Heart left ventricle (tissue), 16 donors: ENCODE measurements around the gene SYT11. TPM values are rescaled to one million over a fixed set of nuclear protein-coding genes. Genes with fewer than 3 reads are reported as not detected.

Experiments
- ATAC-seq, 4 donors: fragments of 200-7000 bp; cut with Tn5 transposase; one replicate each; pipeline ENCODE4 v1.9.1; 2020 to 2022; ENCODE audit warnings: moderate library complexity in 4 of 4, mild to moderate bottlenecking in 3 of 4, moderate number of reproducible peaks in 1 of 4
- DNase-seq, 5 donors: peaks; one replicate each; pipeline ENCODE4 v3.0.0-alpha.2; 2020
- H3K27ac ChIP-seq, 12 donors: fragments of 200-600 bp; sonication (generic) in 4 of 12; one replicate each; pipeline versions ENCODE4 v1.5.0 to v1.8.0; 2016 to 2022; ENCODE audit warnings: mild to moderate bottlenecking in 2 of 12
- H3K27me3 ChIP-seq, 9 donors: fragments of 200-600 bp; sonication (generic) in 2 of 9; one replicate each; pipeline versions ENCODE4 v1.5.1 to v1.8.0; 2016 to 2022; ENCODE audit warnings: mild to moderate bottlenecking in 3 of 9
- H3K36me3 ChIP-seq, 9 donors: fragments of 200-600 bp; sonication (generic) in 2 of 9; one replicate each; pipeline versions ENCODE4 v1.5.0 to v1.8.0; 2018 to 2022; ENCODE audit warnings: mild to moderate bottlenecking in 2 of 9
- H3K4me1 ChIP-seq, 12 donors: fragments of 200-600 bp; sonication (generic) in 4 of 12; one replicate each; pipeline versions ENCODE4 v1.5.0 to v1.8.0; 2016 to 2022; ENCODE audit warnings: mild to moderate bottlenecking in 3 of 12
- H3K4me3 ChIP-seq, 12 donors: fragments of 200-600 bp; sonication (generic) in 4 of 12; one replicate each; pipeline versions ENCODE4 v1.5.0 to v1.8.0; 2017 to 2022; ENCODE audit warnings: mild to moderate bottlenecking in 9 of 12, moderate library complexity in 4 of 12
- H3K9me3 ChIP-seq, 12 donors: fragments of 200-600 bp; sonication (generic) in 4 of 12; one replicate each; pipeline versions ENCODE4 v1.5.0 to v1.8.0; 2016 to 2022; ENCODE audit warnings: mild to moderate bottlenecking in 1 of 12
- POLR2A ChIP-seq, 2 donors: fragments of 450-650 bp; IDR thresholded peaks; one replicate each; pipeline ENCODE4 v1.6.1; 2017; ENCODE audit warnings: antibody characterized with exemption in 2 of 2, mild to moderate bottlenecking in 2 of 2, moderate library complexity in 2 of 2
- WGBS, 4 donors: extraction: QIAGEN DNeasy Blood & Tissue Kit in 2 of 4; methylation state at CpG; one replicate each; pipeline versions ENCODE4 v1.1.5 to v1.1.7; 2013 to 2018; 5-methylcytosine and 5-hydroxymethylcytosine counted together
- intact Hi-C, 10 donors: fragments of 100-400 bp; cut with DNase I; formaldehyde crosslinking; loops; one replicate each; pipeline versions ENCODE4 v1.11.1 to v1.14.2; 2022
- polyA plus RNA-seq, 2 donors: library from polyadenylated mRNA; stranded (reverse); fragments of 200-250 nt; gene quantifications; one replicate each; pipeline ENCODE4 v1.2.3, GENCODE V29; 2013
- total RNA-seq, 9 donors: library from RNA; depleted of rRNA in 2 of 9; stranded (reverse); fragments of >200 nt in 2 of 9; fragmentation: NEBNext Ultra II Directional in 3 of 9; extraction: Animal tissue kit (Norgen Biotek cat#: 25700) in 3 of 9; gene quantifications; one replicate each; pipeline versions ENCODE4 v1.1.0 to v1.2.4, GENCODE V29; 2016 to 2023
- TF ChIP-seq, protein P1 (sequence below), 12 donors: fragments of 200-600 bp; sonication (generic) in 4 of 12; IDR thresholded peaks; one replicate each; pipeline versions ENCODE4 v1.5.0 to v1.8.0; 2018 to 2022; ENCODE audit warnings: antibody characterized with exemption in 12 of 12, mild to moderate bottlenecking in 5 of 12
- donor health status: ischemic (EF 13 %, LVEDD 7.1; RV severe dilation, severe dysfunction).
- donor health status: healthy with polysubstance abuse.
- donor health status: DM: no; HTN: yes; CAD: no.
- donor health status: DM: no; HTN: no; CAD: no.
- donor health status: ischemic (EF 25% LVEDD 6.9; RV normal size, moderate dysfunction).
- donor health status: ischemic (EF 25% LVEDD 5.7; RV mildly dilated, moderate dysfunction).
- donor health status: healthy.
- donor health status: DM: yes; HTN: yes; CAD: no.
- donor health status: ischemic (EF 35%, LVEDD 5.7; RV mildly dilated, moderate dysfunction).
- donor health status: nonischemic (EF 11% LVEDD 7.7; RV severe dilation, severe dysfunction).
- donor health status: DM: yes; HTN: yes; CAD: no.
- donor health status: PGD.
- donor health status: ischemic (EF 29% LVEDD 5.4; RV normal size, mild dysfunction).
- donor health status: nonischemic (EF 23%, LVEDD 6.1; RV moderate dilation, normal function).

SYT11 gene
- total and polyA plus RNA-seq, 11 donors, result 2.2 to 26.3 (median 15.1) TPM

DNA sequence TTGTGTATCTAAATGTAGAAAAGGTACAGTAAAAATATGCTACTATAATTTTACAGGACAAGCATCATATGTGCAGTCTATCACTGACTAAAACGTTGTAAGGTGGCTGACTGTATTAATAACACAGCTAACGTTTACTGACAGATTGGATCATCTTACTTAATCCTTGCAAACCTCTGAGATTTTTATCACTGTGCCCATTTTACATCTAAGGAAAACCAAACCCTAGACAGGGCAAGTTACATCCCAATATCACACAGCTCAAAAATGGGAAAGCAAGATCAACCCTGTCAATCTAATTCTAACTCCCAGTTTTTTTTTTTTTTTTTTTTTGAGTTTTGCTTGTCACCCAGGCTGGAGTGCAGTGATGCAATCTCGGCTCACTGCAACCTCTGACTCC lies 59.3 kb downstream of the SYT11 start:
- Histone ChIP-seq H3K36me3 (peaks cover 7 to 100% (median 99%) of the 10 kb centered on the region in 9 donors), H3K4me3 (no peak overlapping the region), H3K4me1 (no peaks in the 10 kb centered on the region), H3K27ac (no peak overlapping the region), H3K27me3 (no peaks in the 10 kb centered on the region), H3K9me3 (no peaks in the 10 kb centered on the region)
- intact Hi-C loops, result loop anchor here in 1 of 10 donors (10.0 kb wide), 1 partner anchor 396 kb away; no protein-coding TSS in a partner anchor
- ATAC-seq, result no peak
- no peak for DNase-seq
- no peak for TF ChIP-seq POLR2A (IDR thresholded peaks at IDR 0.05)
- TF ChIP-seq, protein P1, sequence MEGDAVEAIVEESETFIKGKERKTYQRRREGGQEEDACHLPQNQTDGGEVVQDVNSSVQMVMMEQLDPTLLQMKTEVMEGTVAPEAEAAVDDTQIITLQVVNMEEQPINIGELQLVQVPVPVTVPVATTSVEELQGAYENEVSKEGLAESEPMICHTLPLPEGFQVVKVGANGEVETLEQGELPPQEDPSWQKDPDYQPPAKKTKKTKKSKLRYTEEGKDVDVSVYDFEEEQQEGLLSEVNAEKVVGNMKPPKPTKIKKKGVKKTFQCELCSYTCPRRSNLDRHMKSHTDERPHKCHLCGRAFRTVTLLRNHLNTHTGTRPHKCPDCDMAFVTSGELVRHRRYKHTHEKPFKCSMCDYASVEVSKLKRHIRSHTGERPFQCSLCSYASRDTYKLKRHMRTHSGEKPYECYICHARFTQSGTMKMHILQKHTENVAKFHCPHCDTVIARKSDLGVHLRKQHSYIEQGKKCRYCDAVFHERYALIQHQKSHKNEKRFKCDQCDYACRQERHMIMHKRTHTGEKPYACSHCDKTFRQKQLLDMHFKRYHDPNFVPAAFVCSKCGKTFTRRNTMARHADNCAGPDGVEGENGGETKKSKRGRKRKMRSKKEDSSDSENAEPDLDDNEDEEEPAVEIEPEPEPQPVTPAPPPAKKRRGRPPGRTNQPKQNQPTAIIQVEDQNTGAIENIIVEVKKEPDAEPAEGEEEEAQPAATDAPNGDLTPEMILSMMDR (IDR thresholded peaks at IDR 0.05), result no peak
- WGBS, 4 donors, result 73 to 77% (median 74%) methylated on average over 3 of the region's 3 CpGs

DNA sequence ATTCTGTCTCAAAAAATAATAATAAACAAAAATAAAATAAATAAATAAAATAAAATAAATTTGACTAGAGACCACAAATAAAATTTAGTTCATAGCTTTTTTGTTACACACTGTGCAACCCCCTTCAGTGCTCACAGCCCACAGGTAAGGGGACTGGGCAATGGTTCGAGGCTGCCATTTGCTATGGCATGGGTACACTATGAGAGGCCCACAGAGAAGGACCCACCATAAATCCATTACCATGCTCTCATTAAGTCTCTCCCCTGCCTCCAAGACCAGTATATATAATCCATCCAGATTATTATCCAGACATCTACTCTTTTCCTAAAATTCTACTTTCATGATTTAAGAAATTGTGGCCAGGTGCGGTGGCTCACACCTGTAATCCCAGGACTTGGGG lies 60.4 kb downstream of the SYT11 start:
- Histone ChIP-seq H3K4me3 (no peak overlapping the region), H3K4me1 (no peaks in the 10 kb centered on the region), H3K27me3 (no peaks in the 10 kb centered on the region), H3K9me3 (no peaks in the 10 kb centered on the region), H3K36me3 (peaks cover 10 to 100% (median 99%) of the 10 kb centered on the region in 9 donors), H3K27ac (no peak overlapping the region)
- intact Hi-C loops, result loop anchor here in 1 of 10 donors (10.0 kb wide), 1 partner anchor 395 kb away; no protein-coding TSS in a partner anchor
- no peak for TF ChIP-seq POLR2A (IDR thresholded peaks at IDR 0.05)
- TF ChIP-seq, protein P1 (IDR thresholded peaks at IDR 0.05), result no peak
- DNase-seq (no peak), ATAC-seq (no peak)
- 94 to 100% (median 99%) methylated on average over 2 of the region's 2 CpGs for WGBS, 4 donors

- H3K4me3 ChIP-seq, result no peak overlapping the region
- no peaks in the 10 kb centered on the region for H3K27me3 ChIP-seq
- no peak for DNase-seq
- intact Hi-C loops, result no loop called here
- no peaks in the 10 kb centered on the region for H3K9me3 ChIP-seq
- TF ChIP-seq, protein P1 (IDR thresholded peaks at IDR 0.05), result no peak
- no peak for TF ChIP-seq POLR2A (IDR thresholded peaks at IDR 0.05)
- no peak overlapping the region for H3K27ac ChIP-seq
- H3K4me1 ChIP-seq, result no peaks in the 10 kb centered on the region
- 91 to 97% (median 95%) methylated on average over 3 of the region's 3 CpGs for WGBS, 4 donors
- ATAC-seq, result no peak
- H3K36me3 ChIP-seq, result peaks cover 10 to 100% (median 99%) of the 10 kb centered on the region in 9 donors
These were observed 61.4 kb downstream of the SYT11 start for GRCh38 chr1:155920717-155921116.

DNA sequence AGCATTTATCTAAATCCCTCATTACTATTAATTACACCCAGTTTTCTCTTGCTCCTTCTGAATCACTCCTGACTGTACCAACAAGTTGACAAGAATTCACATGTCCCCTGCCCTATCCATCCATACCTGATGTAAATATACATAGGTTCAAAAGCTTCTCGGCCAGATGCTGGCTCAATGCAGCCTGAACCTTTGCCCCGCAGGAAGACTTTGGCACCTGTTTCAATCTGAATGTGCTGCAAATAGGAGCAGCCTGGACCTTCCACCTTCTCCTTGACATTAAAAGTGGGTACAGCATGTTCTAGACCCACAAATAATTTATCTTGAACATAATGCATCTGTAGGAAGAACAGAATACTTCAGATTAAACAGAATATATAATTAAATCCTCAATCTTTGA lies 66.1 kb downstream of the SYT11 start:
- no peaks in the 10 kb centered on the region for H3K9me3 ChIP-seq
- no peak for DNase-seq
- ATAC-seq, result no peak
- TF ChIP-seq POLR2A (IDR thresholded peaks at IDR 0.05), result no peak
- TF ChIP-seq, protein P1 (IDR thresholded peaks at IDR 0.05), result no peak
- no peak overlapping the region for H3K4me3 ChIP-seq
- intact Hi-C loops, result no loop called here
- peaks cover 0 to 16% (median 6%) of the 10 kb centered on the region in 12 donors for H3K4me1 ChIP-seq
- peaks cover 10 to 100% (median 97%) of the 10 kb centered on the region in 9 donors for H3K36me3 ChIP-seq
- no peaks in the 10 kb centered on the region for H3K27me3 ChIP-seq
- 98 to 100% (median 98%) methylated on average over 2 of the region's 2 CpGs for WGBS, 4 donors
- no peak overlapping the region for H3K27ac ChIP-seq
